GM18499 (cell line): Measurements from ENCODE around the gene BRCC3.
A peak's percentile ranks its signal among the peaks of the same experiment; 100 is the strongest.

Source experiments
- ATAC-seq: cut with Tn5 transposase; IDR thresholded peaks from one replicate; pipeline ENCODE4 v1.9.1; 2021; ENCODE audit warnings: moderate number of reproducible peaks; ENCODE audit not compliant: insufficient read depth, unreplicated experiment

The BRCC3 gene

DNA sequence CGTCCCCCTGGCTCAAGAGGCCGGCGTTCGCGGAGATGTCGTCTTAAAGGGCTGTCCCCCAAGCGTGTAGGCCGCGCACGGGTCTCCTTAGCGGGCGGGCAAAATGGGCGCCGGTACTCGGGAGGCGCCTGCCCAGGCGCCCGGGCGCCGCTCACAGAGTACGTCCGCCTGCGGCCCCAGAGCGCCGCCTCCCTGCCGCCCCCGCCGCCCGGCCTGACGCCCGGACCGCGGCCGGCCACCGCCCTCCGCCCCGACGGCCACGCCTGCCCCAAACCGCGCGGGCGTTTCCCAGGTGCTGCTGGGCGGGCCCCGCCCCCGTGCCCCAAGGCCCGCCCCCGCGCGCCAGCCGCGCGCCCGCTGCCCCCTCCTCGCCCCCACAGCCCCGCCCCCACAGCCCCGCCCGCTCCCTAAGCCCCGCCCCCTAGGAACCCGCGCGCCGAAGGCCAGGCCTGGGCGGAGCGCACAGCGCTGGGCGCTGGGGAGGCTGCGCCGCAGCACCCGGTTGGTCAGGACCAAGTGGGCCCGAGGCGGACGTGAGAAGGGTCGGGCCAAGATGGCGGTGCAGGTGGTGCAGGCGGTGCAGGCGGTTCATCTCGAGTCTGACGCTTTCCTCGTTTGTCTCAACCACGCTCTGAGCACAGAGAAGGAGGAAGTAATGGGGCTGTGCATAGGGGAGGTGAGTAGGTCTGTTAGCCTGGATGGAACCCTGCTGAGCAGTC is at the start of gene BRCC3, which contains the start of the genes CMC4 and MTCP1:
Gene BRCC3, plus strand, starts transcription at position 534 of the 719 bp plus-strand sequence. Its CDS starts 20 bp downstream, at position 554.
Gene CMC4, minus strand, starts transcription at position 162 of the 719 bp plus-strand sequence. CDS start 7,113 bp downstream, outside the sequence.
Gene MTCP1, minus strand, starts transcription at position 162 of the 719 bp plus-strand sequence. CDS start 5,126 bp downstream, outside the sequence.
- ATAC-seq = no peak

DNA sequence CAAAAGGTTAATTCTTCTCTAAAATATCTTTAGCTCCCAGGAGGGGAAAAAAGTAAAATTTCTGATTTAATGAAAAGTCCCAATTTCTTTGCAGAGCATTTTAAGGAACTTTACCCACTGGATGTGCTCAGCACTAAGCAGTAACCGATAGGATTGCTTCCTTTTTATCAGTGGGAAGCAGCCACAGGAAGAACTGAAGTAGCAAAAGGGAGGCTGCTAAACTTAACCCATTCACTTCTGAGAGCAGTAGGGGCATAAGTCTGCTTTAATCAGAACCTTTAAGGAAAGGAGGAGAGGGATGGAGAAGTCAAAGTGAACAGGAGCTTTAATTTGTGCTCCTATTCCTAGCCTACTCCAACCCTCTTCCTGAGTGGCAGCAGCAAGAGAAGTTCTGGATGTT is 48.7 kb upstream of the BRCC3 start, which contains the start of gene F8:
Gene F8, minus strand, starts transcription at position 139 of the 400 bp plus-strand sequence. CDS start 171 bp downstream, outside the sequence.
- no peak for ATAC-seq

DNA sequence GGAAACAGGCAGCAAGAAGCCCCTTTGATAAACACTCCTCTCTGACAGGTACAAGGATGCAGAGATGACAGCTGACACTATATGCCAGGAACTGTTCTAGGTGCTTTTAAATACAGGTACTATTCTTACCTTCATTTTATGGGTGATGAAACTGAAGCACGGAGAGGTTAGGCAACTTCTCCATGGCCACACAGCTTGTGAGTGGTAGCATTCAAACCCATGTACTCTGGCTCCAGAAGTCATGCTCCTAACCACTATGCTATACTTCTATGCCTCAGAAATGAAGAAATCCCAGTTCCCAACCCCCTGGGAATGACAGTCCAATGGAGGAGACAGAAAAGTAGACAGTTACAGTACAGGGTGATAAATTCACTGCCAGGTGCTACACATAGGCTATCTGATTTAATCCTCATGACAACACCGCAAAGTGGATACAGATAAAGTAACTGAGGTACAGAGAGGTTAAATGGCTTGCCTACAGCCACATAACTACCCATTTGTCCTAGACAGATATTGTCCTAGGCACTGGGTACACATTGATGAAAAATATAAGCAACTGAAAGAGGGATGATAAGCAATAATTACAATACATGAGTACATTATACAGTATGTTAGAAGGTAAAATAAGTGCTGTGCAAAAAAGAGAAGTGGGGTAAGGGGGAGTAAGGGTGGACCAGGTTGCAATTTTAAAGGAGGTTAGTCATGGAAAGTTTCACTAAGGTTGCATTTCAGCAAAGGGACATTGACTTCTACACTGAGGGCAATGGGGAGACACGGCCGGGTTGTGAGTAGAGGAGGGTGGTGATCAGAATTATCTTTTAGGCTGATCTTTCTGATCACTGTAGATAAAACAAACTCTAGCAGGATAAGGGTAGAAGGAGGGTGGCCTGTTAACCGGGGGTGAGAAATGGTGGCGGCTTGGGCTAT is 47.1 kb upstream of the BRCC3 start:
- ATAC-seq = no peak

DNA sequence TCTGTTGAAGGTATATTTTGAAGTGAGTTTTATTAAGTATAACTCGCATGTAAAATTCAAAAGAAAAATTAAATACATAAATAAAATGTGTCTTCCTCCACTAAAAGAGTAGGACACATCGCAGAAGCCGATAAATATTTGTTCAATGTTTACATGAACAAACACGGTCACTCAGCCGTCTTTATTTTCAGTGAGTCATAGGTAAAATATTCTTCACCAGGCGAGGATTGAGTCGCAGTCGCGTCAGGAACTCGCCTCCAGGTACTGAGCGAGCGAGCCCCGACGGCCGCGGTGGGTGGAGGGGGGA is 44.9 kb upstream of the BRCC3 start:
- no peak for ATAC-seq

DNA sequence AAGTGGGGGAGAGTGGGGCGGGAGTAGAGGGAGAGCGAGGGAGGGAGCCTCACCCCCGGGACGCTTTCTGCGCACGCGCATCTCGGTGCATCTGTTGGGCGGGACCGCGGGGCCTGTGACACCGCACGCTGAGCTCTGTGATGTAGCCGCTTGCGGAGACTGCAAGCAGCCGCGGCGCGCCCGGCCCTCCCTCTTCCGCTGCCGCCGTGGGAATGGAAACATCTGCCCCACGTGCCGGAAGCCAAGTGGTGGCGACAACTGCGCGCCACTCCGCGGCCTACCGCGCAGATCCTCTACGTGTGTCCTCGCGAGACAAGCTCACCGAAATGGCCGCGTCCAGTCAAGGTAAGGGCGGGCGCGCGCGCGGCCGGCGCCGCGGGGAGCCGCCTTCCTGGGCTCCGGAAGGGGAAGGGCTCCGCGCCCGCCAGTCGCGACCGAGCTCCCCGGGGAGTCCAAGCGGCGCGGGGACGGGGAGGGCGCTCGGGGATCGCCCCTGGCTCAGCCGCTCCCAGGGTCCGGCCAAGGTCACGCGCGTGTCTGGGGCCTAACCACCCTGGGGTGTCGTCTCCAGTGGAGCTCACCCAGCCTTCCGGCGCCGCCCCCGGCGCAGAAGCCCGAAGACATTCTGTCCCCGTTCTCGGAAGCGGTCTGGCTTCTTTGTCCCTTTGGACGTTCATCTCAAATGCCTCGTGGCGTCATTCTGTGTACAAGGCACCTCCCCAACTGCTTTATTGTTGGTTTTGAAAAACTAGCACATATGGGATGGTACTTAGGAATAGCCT is 44.4 kb upstream of the BRCC3 start, which contains the start of gene FUNDC2:
Gene FUNDC2, plus strand, starts transcription at position 118 of the 782 bp plus-strand sequence. Its CDS starts 95 bp downstream, at position 213.
- peak; percentile 74 for ATAC-seq

DNA sequence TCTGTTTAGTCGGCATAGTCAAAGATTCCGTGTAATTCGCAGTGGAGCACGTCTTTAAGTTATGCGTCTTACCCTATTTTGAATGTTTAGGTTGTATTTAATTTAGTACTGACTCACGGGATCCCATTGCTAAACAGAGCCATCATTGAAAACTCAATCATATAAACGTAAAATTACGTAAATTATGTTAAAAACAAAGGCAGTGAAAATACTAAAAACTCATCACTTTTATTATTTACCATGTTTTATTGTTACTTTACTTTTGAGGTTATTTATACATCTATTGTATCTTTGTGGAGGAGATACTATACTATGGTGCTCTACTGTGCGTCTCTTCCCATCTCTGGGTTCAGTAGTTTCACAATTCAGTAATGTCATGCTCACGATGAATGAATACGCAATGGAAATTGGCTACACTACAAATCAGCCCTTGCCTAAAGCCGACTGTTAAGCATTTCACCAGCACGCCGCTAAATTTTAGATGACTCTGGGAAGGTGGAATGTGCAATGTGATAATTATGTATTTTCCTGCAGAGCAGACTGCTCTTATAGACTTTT is 43.7 kb upstream of the BRCC3 start:
- ATAC-seq = no peak

DNA sequence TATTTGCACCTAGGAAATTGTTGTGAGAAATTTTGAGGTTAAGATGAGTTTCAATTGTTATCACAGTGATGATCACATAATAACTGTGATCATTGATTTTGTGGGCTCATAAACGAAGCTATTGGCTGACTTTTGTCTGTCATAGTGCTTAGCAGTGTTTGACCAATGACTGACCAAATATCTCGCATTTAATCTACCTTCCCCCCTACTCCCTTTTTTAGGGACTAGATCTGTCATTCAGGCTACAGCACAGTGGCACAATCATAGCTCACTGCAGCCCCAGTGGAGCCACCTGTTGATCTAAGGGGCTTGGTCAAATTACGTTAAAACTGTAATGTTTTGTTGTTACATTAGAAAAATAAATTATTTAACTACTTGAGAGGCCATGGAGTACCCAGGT is 43.2 kb upstream of the BRCC3 start:
- ATAC-seq = no peak

DNA sequence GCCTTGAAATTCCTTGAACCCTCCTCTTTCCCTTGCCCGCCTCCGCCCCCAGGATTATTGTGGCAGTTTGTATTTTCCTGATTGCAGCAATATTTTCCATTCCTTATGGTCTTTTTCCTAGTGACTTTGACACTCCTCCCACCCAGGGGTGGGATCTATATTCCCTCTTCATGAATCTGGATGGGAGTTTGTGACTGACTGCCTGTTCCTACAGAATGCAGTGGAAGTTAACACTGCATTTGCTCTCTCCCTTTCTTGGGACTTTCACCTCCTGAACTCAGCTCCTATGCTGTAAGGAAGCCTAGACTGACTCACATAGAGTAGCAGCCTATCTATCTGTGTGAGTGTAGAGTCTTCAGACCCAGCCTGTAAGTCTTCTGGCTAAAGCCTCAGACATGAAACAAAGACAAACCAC is 42.4 kb upstream of the BRCC3 start:
- no peak for ATAC-seq

DNA sequence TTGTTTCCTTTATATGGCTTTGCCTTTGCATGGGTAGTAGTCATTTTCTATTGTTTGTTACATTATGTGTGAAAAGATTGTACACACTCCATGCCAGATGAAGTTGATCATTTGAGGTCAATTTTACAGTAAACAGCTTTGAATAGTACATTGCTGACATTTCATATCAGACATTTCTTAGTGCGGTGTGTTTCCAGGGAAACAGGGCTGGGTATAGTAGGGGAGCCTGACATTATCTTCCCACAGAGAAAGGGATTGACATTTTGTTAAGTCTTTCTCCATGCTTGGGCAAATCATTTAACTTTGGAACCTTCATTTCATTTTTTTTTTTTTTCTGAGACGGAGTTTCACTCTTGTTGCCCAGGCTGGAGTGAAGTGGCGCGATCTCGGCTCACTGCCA is 39.7 kb upstream of the BRCC3 start:
- ATAC-seq = no peak

DNA sequence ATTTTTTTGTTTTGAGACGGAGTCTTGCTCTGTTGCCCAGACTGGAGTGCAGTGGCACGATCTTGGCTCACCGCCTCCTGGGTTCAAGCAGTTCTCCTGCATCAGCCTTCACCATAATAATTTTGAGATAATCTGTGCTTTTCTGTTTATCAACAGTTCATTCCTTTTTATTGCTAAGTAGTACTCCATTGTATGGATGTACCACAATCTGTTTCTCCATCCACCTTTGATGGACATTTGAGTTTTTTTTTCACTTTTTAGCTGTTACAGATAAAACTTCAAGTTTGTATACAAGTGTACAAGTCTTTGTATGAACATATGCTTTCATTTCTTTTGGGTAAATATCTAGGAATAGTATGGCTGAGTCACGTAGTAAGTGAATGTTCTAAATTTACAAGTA is 35.6 kb upstream of the BRCC3 start:
- ATAC-seq = no peak

DNA sequence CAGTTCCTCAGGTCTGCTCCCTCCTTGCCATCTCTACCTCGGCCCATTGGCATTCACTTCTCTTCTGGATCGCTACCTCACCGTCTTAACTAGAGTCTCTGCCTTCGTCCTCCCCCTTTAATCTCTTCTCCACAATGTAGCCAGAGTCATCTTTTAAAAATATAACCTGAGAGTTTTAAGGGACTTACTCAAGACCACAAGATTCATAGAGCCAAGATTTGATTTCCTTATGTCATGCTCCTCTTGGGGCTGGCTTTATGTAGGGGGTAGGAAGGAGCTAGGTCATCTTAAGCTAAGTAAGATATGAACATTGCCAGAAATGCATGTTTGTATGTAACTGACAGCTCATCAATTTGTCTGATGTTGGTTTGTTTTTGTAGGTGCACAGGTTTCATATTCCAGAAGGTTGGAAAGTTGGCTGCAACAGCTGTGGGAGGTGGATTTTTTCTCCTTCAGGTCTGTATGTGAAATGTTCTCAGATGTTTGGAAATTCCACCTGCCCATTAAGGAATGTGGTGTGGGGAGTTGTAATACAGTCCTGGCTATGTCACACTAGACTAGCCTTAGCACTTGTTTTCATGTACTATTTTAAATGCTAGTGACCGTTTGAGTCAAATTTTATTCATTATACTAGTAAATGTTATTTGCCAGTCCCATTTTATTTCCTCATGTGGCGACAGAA is 25.0 kb upstream of the BRCC3 start:
- no peak for ATAC-seq

DNA sequence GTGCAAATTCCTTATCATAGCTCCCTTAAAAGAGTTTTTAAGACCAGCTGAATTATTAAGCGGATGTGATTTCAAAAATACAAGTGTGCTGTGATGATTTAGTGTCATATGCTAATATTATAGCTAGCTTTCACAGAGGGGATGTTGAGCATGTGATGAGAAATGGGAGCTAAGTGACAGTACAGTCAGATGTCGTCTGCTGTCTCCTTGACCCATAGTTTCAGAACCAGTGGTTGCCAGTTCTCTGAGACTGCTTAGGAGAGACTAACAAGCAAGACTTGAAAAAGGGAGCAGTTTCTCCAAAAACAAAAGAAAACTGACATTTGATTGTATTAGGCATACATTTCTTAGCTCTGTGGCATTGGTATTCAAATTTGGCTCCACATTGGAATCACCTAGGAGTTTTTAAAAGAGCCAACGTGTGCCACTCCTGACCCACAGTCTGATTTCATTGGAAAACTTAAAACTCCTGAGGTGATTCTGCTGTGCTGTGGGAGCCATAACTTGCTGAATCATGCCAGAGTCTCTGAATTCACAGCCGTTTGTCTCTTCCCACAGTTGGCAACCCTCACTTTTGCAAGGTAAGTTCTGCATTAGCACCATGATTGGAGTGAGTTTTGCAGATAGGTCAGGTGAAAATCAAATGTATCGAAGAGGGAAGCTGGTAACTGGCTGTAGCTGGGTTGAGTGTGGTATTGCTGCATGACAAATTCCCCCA is 24.3 kb upstream of the BRCC3 start:
- ATAC-seq = no peak

DNA sequence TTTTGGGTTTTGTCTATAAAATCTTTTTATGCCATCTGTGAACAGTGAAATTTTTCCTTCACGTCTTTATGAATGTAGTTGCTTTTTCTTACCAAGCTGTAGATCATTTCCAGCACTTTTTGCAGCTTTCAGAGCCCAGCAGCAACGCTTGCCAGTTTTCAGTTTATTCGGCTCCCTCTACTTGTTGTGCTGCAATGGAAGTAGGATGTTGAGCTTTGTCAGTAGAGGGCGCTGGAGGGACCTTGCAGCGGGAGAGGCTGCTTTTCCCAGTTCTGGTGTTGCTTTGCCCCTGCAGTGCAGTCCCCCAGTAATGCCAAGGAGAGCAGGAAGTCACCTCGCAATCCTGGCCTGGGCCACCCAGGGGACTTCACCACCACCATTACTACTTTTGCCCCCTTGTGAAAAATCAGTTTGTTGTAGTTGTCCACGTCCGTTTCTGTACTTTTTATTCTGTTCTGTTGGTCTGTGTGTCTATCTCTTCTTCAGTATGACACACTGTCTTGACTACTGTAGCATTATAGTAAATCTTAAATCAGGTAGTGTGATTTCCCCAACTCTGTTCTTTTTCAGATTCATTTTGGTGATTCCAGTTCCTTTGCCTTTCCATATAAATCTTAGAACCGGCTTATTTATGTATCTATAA is 22.2 kb upstream of the BRCC3 start:
- no peak for ATAC-seq

DNA sequence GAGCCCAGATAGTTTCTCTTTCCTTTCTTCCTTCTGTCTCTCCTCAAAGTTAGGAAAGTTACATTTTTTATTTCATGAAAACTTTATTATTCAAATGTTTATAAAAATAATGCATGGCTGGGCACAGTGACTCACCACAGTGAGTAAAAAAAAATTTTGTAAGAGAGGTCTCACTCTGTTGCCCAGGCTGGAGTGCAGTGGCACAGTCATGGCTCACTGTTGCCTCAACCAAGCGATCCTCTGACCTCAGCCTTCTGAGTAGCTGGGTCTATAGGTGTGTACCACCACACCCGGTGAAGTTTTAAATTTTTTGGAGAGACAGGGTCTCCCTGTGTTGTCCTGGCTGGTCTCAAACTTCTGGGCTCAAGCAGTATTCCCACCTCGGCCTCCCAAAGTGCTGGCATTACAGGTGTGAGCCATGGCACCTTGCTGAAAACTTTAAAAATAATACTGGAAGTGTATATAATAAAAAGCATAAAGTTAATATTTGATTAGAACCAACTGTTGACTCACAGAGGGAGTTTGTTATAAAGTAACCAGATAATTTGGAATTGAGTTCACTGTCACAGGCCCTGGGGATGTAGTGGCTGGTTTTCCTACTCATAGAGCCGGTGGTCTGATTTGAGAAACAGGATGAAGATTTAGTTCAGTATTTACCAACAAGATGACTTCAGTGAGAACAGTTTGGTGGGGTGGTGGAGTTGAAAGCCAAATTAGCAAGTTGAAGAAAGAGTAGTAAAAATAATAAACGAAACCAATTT is 18.4 kb upstream of the BRCC3 start:
- ATAC-seq = no peak

DNA sequence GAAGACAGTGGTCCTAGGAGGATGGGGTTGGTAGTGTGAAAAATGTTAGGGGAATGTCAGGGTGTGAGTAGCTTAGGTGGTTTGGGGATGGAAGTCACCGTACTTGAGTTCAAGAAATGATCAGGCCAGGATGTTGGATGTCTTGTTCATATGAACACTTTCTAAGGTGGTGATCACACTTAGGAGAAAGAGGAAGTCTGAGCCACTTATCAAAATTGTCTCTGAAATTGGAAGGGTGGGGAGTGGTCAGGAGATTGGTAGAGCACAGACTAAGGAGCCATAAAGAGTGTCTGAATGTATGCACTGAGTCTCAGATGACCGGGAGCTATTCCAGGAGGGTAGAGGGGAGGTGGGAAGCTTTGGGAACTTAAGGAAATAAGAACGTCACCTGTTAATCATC is 17.7 kb upstream of the BRCC3 start:
- no peak for ATAC-seq

DNA sequence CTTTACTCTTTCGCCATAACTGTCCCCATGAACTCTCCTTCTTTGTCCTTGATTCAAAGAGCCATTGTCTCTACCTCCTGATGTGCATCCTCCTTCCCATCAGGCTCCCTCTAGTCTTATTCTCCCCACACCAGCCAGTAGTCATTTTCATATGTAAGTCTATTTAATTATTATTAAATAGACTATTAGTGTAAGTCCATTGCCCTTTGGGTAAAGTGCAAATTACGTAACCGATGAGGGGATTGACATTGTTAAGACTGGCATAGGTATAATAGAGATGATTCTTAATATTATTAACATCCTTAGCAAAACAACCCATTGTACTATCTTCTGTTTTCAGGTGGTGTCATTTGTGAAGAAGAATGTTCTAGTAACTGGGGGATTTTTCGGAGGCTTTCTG is 17.1 kb upstream of the BRCC3 start:
- ATAC-seq = no peak

DNA sequence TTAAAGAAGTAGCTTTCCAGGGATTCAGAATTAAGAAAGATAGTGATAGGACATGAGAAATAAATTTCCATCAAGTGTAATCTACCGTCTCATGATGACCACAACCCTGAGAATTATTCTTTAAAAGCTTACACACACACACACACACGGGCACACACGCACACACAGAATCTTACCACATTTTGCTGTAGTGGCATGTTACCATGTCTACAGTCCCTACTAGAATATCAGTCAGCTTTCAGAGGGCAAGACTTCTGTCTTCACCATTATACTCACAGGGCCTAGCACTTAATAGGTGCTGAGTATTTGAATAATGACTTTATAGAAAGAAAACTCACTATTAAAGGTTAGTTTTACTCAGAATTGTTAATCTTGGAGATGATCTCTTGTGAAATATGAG is 15.8 kb upstream of the BRCC3 start:
- ATAC-seq = no peak

DNA sequence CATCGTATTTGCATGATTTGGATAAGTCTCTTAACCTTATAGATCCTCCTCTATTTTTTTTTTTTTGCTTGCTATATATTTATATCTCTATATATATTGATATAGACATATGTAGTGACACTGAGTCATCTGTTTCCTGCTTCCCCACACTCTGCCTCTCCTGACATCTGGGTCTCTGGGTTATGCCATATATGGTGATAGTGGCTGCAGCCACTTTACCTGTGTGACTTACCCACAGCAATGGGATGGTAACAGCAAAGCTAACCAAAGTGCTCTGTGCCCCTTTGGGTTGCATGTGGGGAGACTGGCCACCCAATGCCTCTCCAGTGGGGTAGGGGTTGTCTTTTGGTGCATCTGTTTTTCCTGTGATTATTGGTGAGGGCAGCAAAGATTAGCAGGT is 14.8 kb upstream of the BRCC3 start:
- no peak for ATAC-seq
